ENCODE data around the gene FIBCD1. TPM values are rescaled to one million over a fixed set of nuclear protein-coding genes. Genes with fewer than 3 reads are reported as not detected.
"Not testable (repeated sequence)": the region's sequence is repeated elsewhere in the genome, so short reads cannot be mapped to it uniquely, and the experiment has no call there.

Gene FIBCD1
- total RNA-seq, 1 experiment from 2014 or later = 33.0 TPM

DNA sequence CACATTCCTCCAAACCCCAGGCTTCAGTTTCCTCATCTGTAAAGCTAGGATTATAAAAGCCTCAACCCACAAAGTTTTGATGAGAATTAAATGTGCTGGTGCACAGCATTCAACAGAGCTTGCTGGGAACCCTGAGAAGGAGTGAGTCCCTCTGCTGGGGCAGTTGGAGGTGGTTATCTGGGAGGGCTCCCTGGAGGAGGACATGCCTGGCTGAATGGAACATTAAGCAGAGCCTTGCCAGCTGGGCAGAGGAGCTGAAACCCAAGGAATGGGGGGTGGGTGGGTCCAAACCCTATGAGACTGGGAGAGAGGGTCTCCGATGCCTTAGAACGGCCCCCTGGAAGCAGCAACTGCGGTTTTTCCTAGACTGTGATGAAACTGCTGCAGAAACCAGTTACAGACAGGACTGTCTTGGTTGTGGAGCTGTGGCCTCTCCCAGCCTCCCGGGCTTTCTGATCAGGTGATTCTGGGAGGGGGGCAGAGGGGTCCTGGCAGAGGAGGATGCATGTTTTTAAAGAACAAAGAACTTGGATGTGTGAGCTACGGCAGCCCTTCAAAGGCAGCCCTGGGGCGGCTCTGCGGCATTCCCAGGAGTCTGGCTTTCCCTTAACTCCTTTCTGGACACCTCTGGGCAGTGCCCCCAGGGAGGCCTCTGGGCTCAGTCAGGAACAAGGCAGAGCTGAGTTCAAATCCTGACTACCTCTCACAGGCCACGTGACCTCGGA is 20.8 kb downstream of the FIBCD1 start:
- no peak for DNase-seq (ENCODE audit: low read depth)
- in situ Hi-C loops (cut with HindIII; ENCODE audit: low pct_unique_long_range_greater_than_20kb, low sequenced_read_pairs) = no loop called here

- no peak for DNase-seq (ENCODE audit: low read depth)
- in situ Hi-C loops (cut with HindIII; ENCODE audit: low pct_unique_long_range_greater_than_20kb, low sequenced_read_pairs) = no loop called here
These were observed 21.7 kb downstream of the FIBCD1 start for GRCh38 chr9:130917168-130917960.

DNA sequence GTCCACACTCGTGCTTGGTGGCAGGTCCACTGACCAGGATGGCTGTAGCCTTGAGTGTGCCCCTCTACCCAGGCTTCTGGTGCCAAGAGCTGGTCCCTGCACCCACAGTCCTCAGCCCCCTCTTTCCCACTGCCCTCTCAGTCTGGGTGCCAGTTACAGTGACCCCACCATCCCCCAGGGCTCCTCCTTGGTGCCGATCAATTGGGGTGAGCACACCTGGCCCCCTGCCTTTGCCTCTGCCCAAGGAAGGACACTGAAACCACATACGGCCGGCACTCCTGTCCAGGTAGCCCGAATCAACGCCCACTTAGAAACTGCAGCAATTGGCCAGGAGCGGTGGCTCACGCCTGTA is 24.0 kb downstream of the FIBCD1 start:
- DNase-seq (ENCODE audit: low read depth) = no peak
- in situ Hi-C loops (cut with HindIII; ENCODE audit: low pct_unique_long_range_greater_than_20kb, low sequenced_read_pairs) = no loop called here

DNA sequence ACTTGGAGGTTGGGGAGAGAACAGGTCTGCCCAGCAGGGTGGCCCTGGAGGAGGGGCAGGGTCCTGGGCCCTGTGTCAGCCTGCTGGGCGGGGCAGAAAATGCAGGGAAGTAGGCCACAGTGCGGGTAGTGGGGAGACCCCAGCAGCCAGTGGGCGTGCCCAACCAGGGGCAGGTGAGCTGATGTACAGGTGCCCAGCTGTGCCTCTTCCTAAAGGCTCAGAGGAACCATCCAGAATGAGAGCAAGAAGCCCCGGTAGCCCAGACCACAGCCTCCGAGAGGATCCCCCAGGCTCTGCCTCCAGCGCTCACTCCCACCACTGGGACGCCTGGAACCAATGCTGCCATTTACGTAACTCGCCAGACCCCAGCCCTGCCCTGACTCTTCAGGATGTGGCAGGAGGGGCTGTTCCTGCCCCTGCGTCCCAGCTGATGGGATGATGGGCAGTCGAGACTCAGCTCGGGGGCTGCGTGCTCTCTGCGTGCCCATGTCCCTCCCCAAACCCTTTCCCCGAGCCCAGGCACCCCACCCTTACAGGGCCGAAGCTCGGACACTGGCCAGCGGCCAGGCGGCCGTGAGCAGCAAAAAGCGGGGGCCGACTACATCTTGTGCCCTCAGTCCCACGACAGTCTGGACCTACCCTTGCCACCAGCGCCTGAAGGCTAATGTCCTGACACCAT is 24.5 kb downstream of the FIBCD1 start:
- in situ Hi-C loops (cut with HindIII; ENCODE audit: low pct_unique_long_range_greater_than_20kb, low sequenced_read_pairs) = no loop called here
- no peak for DNase-seq (ENCODE audit: low read depth)

DNA sequence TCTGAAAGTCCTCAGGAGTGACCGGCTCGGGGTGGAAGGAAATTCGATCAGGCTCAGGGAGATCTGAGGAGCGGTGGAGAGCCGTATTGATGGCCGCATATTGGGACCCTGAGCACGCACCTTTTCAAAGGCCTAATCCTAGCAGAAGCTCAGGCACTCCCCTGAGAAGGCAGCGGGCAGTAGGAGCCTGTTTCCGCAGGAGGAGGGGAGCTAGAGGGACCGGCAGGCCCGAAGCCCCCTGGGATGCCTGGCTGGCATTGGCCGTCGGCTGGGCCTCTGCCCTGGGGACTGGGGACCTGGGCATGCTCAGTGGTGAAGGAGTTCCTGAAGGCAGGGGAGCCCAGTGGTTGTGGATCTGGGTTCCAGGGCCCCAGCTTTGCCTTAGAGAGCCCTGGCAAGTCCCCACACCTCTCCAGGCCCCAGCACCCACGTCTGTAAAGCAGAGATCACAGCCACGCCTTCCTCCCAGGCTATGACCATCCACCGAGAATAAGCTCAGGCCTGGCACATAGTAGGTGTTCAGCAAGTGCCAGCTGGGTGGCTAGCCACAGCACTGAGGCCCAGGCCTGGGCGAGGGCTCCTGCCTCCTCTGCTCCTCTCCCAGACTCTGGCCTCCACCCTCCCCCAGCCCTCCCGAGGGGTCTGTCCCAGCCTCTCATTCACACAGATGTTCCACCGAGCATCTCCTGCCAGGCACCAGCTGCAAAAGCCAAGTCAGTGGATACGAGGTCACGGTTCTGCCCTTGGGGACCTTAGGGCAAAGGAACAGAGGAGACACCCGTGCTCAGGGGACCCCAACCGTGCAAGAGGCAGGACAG is 25.2 kb downstream of the FIBCD1 start:
- no peak for DNase-seq (ENCODE audit: low read depth)
- in situ Hi-C loops (cut with HindIII; ENCODE audit: low pct_unique_long_range_greater_than_20kb, low sequenced_read_pairs) = no loop called here

GRCh38 chr9:130912932-130913598 is 26.0 kb downstream of the FIBCD1 start:
- in situ Hi-C loops (cut with HindIII; ENCODE audit: low pct_unique_long_range_greater_than_20kb, low sequenced_read_pairs) = no loop called here
- peak; percentile 86 for DNase-seq (ENCODE audit: low read depth)

DNA sequence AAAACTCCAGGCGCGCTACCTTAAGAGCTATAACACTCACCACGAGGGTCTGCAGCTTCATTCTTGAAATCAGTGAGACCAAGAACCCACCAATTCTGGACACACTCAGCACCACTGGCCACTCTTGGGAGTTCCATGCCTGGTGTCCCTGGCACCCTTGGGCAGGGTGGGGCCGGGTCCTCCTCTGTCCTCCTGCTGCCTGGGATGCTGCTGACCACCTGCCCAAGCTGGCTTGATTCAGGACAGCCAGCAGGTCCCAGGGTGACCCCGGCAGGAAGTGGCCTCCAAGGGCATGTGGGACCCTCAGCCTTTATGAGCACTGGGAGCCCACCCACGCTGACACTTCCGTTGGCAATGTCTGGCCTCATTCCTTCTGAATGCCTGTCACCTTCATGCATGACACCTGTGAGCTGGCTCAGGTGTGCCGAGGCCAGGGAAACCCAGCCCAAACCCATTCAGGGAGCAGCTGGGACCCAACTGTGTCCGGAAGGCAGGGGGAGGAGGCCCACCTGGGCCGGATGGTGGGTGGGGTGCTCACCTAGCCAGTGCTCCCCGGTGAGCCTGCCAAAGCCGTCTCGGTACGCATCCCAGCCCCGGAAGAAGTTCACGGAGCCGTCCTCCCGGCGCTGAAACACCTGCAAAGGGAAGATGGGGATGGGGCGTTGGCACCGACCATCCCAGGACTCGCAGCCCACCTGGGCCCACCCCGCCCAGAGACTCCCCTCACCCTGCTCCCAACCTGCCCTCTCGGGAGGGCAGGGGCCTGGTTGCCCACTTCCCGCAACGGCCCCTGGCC is 27.6 kb downstream of the FIBCD1 start:
- no peak for DNase-seq (ENCODE audit: low read depth)
- in situ Hi-C loops (cut with HindIII; ENCODE audit: low pct_unique_long_range_greater_than_20kb, low sequenced_read_pairs) = no loop called here

DNA sequence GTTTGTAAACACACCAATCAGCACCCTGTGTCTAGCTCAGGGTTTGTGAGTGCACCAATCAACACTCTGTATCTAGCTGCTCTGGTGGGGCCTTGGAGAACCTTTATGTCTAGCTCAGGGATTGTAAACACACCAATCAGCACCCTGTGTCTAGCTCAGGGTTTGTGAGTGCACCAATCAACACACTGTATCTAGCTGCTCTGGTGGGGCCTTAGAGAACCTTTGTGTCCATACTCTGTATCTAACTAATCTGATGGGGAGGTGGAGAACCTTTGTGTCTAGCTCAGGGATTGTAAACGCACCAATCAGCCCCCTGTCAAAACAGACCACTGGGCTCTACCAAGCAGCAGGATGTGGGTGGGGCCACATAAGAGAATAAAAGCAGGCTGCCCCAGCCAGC is 28.4 kb downstream of the FIBCD1 start:
- DNase-seq (ENCODE audit: low read depth); in situ Hi-C loops (cut with HindIII; ENCODE audit: low pct_unique_long_range_greater_than_20kb, low sequenced_read_pairs): not testable (repeated sequence)

- in situ Hi-C loops (cut with HindIII; ENCODE audit: low pct_unique_long_range_greater_than_20kb, low sequenced_read_pairs) = not testable (repeated sequence)
These were observed 29.0 kb downstream of the FIBCD1 start for GRCh38 chr9:130910041-130910440.

DNA sequence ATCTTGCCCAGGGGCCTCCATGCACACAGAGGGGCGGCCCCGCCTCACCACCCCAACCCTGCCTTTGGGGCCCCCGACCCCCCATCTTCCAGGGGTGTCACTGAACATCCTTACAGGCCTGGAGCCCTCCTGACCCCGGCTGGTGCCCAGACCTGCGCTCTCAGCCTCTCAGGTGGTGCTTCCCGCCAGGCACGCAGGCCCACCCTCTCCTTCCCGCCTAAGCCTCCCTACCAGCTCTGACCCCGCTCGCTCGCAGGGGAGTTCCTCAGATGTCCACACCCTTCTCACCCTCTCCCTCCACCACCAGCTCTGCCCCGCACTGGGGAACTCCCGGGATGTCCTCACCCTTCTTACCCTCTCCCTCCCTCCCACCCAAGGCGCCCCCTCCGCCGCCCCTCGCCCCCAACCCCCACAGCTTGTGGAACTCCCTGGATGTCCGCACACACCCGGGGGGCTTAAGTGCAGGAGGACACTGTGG is 30.1 kb downstream of the FIBCD1 start:
- in situ Hi-C loops (cut with HindIII; ENCODE audit: low pct_unique_long_range_greater_than_20kb, low sequenced_read_pairs) = no loop called here
- no peak for DNase-seq (ENCODE audit: low read depth)

More at GRCh38 chr9:130910041-130910440, 29.0 kb downstream of the FIBCD1 start:
- not testable (repeated sequence) for DNase-seq (ENCODE audit: low read depth)

DNA sequence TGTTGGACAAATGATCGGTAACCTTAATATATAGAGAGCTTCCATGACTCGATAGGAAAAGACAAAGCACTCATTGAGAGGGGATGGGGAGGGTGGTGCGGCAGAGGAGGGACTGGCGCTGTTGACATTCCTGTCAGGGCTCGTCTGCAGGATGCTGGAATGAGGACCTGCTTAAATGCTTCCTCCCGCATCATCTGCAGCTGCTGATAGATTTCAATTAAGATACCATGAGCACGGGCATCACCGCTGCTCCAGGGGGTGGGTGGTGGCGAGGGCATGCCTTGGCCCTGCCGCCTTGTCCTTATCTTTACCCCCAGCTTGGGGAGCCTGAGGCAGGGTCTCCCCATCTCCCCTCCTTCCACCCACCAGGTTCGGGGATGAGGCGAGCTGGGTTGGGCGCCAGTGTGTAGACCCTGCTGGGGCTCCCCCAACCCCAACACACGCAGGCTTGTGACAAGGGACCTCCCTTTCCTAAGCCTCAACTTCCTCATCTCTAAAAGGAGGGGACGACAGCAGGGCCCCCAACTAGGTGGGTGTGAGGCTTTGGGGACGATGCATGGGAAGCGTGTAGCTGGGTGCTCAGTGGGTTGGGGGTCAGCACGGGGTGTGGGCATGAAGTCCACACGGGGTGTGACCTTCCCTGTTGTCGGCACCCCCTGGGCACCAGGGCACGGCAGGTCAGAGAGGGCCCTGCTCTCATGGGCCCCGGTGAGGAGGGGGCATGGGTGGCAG is 30.7 kb downstream of the FIBCD1 start:
- in situ Hi-C loops (cut with HindIII; ENCODE audit: low pct_unique_long_range_greater_than_20kb, low sequenced_read_pairs) = no loop called here
- no peak for DNase-seq (ENCODE audit: low read depth)

DNA sequence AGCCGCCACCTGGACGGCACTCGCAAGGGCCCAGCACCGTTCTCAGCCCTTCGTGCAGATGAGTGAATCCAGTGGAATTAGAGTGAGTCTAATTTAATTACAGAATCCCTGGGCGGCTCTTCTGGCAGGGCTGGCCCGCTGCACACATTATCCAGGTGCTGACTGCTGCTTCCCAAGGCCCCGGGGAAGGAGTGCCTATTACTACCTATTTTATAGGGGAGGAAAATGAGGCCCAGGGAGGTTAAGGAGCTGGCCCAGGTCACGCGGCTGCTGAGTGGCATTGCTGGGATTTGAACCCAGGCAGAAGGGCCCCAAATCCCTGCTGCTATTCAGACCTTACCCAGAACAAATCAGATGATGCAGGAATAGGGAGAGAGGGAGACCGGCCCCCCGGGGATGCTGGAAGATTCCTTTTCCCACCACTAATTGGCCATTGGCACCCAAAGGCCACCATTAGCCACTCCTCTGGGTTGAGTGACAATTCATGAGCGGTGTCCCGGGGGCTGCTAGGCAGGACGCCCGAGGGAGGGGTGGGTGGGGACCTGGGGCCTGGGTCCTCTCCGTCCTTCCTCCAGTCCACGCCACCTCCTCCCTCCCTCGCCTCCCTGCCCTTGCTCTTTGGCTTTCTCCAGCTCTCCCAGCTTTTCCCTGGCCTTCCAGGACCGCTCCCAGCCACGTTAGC is 32.2 kb downstream of the FIBCD1 start:
- DNase-seq (ENCODE audit: low read depth) = no peak
- in situ Hi-C loops (cut with HindIII; ENCODE audit: low pct_unique_long_range_greater_than_20kb, low sequenced_read_pairs) = no loop called here

DNA sequence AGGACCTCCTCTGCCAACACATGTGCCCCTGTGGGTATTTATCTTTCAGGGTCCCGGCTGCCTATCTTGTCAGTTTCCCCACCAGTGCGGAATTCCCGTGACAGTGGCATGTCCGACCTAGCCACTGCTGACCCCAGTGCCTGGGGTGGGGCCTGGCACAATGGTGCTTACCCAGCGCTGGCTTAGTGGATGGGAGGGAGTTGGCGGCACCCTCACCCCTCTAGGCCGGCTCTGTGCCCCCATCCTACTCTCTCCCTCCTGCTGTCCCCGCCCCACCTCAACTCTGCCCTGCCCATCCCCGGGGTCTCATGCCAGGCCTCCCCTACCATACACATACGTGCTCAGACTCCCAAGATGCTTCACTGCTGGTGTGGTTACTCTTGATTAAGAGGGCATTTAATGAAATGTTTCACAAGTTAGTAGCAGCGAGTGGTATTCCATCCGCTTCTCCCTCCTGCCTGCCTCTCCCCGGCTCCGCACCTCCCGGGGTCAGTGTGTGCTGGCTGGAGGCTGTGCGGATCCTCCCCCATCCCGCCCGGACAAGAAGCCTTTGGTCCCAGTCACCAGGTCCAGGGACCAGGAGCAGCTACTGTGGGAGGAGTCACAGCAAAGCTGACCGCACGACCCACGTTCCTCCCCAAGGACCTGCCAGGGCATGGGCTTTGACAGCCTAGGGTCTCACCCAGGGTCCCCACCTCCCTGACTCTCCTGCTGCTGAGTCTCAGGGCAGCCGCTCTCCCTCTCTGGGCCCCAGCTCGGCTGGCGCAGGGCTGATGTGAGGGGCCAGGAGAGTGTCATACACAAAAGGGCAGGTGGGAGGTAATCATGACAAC is 32.9 kb downstream of the FIBCD1 start:
- in situ Hi-C loops (cut with HindIII; ENCODE audit: low pct_unique_long_range_greater_than_20kb, low sequenced_read_pairs) = no loop called here
- DNase-seq (ENCODE audit: low read depth) = no peak

- in situ Hi-C loops (cut with HindIII; ENCODE audit: low pct_unique_long_range_greater_than_20kb, low sequenced_read_pairs) = no loop called here
- no peak for DNase-seq (ENCODE audit: low read depth)
These were observed 33.7 kb downstream of the FIBCD1 start for GRCh38 chr9:130905125-130905901.

Measured in Caki2 (cell line).